ENCODE results near the gene EFCAB12.
A peak's percentile ranks its signal among the peaks of the same experiment; 100 is the strongest.
"Not testable (repeated sequence)": the region's sequence is repeated elsewhere in the genome, so short reads cannot be mapped to it uniquely, and the experiment has no call there.

Gene EFCAB12

DNA sequence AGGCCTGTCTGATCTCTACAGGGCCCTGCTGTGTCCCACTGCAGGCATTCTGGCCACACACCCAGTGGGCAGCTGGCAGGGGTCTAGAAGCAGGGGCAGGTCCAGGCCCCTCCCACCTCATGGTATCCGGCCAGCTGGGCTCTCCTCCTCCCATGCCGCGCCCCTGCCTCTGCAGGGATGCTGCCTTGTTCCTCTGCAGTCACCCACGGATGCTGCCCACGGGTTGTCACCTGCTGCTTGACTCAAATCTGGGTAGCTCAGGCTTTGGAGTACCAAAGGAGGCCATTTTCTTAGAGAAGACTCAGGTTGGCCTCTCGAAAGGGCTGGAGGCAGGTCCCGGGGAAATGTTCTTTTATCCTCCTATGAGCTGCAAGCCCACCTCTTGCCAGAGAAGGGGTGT is 25.0 kb downstream of the EFCAB12 start:
- no peak overlapping the region for H3K4me3 ChIP-seq (ENCODE audit: low read length)
- DNase-seq (ENCODE audit: low read depth, low spot score), result no peak

DNA sequence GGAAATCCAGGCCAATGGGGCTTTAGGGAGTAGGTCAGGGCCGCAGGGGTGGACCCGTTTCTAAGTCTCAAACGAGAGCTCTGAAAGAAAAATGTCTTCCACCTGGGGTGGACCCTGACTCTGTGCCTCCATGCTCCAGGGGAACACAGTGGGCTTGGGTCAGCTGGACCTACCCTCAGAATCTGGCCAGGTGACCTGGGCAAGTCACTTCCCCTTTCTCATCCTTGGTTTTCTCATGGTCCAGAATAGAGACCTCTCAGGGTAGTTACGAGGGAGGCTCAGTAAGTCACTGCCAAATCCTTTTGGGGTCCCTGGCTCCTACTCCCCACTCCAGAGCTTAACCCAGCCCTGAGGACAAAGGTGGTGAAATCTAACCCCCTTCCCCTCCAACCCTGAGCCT is 25.8 kb downstream of the EFCAB12 start:
- H3K4me3 ChIP-seq (ENCODE audit: low read length), result no peak overlapping the region
- DNase-seq (ENCODE audit: low read depth, low spot score), result no peak

DNA sequence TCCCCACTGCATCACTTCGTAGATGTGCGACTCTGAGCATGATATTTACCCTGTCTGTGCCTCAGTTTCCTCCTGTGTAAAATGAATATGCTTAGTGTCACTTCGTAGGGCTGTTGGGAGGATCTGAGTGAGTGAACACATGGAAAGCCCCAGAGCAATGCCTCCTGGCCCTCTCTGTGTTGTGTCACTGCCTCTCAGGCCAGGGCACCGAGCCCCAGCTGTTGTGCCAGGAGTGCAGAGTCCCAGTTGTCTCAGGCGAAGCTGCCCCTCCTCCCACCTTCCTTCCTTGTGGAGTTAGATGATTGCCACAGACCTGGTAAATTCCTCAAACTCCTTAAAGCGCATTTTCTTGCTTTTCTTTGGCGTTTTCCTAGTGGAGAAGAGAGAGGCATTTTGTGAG is 26.2 kb downstream of the EFCAB12 start:
- no peak overlapping the region for H3K4me3 ChIP-seq (ENCODE audit: low read length)
- no peak for DNase-seq (ENCODE audit: low read depth, low spot score)

DNA sequence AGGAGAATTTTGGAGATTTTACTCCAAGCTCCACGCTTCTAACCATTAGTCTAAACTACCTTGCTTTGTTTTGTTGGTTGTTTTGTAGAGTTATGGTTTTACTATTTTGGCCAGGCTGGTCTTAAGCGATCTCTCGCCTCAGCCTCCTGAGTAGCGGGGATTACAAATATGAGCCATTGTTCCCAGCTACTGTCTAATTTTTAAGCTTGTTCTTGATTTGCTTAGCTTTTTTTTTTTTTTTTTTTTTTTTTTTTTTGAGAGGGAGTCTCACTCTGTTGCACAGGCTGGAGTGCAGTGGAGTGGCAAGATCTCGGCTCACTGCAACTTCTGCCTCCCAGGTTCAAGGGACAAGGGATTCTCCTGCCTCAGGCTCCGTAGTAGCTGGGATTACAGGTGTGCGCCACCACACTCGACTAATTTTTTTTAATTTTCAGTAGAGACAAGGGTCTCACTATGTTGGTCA is 28.5 kb downstream of the EFCAB12 start:
- DNase-seq (ENCODE audit: low read depth, low spot score), result no peak
- H3K4me3 ChIP-seq (ENCODE audit: low read length), result peak overlapping the region; percentile 77

GRCh38 chr3:129399145-129399894 is 29.1 kb downstream of the EFCAB12 start:
- DNase-seq (ENCODE audit: low read depth, low spot score), result peak; percentile 94
- H3K4me3 ChIP-seq (ENCODE audit: low read length), result peak overlapping the region; percentile 77

GRCh38 chr3:129398803-129399144 is 29.7 kb downstream of the EFCAB12 start:
- H3K4me3 ChIP-seq (ENCODE audit: low read length), result peak overlapping the region; percentile 77
- DNase-seq (ENCODE audit: low read depth, low spot score), result no peak

DNA sequence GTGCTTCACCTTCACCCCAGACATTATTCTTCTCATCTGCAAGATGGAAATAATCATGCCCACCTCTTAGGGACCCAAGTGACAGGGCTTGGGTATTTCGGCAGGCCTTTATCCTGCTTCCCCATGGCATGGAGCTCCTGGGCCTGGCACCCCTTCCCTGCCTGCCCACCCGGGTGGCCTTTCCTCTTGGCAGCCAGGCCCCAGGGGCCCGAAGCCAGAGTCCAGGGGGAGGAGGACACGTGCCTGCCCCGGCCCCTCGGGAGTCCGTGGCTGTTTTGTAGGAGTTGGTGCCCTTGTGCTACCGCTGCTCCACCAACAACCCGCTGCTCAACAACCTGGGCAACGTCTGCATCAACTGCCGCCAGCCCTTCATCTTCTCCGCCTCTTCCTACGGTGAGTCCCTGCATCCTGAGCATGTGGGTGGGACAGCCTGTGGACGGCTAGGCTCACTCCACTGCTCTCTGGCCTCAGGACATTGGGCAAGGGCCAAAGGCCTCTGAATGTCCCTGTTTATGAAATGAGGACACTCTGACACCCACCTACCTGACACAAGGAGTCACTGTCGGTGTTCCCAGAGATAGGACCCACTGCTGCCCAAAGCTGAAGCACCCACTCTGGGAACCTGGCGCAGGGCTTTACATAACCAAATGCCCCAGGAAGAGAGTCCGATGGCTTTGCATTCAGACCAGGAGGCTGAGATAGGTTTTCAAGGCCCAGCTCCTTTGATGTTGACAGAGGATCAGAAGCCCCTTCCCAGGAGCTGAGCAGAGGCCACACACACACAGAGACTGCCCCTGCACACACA is 34.5 kb downstream of the EFCAB12 start:
- H3K4me3 ChIP-seq (ENCODE audit: low read length); DNase-seq (ENCODE audit: low read depth, low spot score): not testable (repeated sequence)

DNA sequence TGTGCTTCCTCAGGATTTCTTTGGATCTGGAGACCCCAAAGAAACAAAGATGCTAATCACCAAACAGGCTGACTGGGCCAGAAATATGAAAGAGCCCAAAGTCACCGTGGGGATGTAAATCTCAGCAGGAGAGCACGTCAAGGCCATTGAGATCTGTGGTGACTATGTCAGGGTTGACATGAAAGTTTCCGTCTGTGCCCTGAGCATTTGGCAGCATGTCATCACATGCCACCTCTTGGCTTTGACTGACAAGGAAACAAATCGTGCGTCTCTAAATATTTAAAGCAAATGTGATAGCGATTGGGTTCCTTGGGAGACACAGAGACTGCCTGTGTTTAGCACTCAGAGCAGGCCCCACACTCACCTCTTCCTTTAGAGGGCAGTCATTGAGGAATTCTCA is 35.2 kb downstream of the EFCAB12 start:
- no peak for DNase-seq (ENCODE audit: low read depth, low spot score)
- no peak overlapping the region for H3K4me3 ChIP-seq (ENCODE audit: low read length)

GRCh38 chr3:129392106-129392887 is 36.1 kb downstream of the EFCAB12 start:
- H3K4me3 ChIP-seq (ENCODE audit: low read length); DNase-seq (ENCODE audit: low read depth, low spot score): not testable (repeated sequence)

DNA sequence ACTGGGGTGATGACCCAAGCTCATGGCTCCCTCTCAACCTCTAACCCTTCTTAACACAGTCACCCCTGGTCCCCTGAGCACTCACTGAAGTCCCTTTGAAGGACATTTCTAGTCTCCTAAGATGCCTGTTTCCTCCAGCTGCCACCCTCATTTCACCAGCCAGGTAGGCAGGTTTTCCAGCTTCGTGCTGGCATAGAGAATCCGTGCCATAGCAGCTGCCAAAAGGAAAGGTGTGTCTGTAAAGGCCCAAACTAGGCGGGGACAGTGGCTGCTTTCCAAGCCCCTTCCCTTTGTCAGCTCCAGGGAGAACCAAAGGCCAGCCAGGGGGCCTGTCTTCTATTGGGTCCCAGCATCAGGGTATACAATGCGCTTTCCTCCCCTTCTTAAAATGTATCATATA is 36.9 kb downstream of the EFCAB12 start:
- not testable (repeated sequence) for DNase-seq (ENCODE audit: low read depth, low spot score); H3K4me3 ChIP-seq (ENCODE audit: low read length)

GRCh38 chr3:129389572-129389937 is 38.9 kb downstream of the EFCAB12 start:
- no peak overlapping the region for H3K4me3 ChIP-seq (ENCODE audit: low read length)
- no peak for DNase-seq (ENCODE audit: low read depth, low spot score)

DNA sequence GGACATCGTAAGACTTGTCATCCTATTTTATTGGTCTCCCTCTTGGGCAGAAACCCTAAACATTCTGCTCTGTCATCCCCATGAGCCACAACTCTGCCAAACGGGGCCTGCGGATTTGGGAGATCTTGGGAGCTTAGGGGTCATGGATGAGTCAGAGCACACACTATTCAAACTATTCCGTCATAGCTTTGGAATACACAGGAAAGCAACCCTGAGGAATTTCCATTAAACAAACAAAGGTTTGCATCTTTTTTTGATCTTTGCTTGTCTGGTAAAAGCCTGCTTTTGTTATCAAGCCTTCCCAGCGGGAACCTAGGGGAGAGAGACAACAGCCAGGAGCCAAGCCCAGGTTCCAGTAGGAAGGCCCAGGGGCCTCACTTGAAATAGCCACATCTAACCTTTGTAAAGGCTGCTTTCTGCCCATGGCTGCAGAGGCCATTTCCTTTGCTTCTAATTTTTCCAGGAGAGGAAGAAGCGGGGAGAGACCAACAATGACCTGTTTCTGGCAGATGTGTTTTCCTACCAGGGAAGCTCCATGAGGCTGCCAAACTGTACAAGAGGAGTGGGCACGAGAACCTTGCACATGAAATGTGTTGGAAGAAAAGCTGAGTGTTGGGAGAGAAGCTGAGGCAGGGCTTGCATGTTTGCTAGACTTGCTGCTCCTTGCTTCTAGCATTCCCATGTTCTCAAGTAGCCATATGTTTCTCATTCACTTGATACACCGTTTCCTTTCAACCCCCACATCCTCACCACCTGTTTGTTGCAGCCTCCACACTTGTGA is 39.5 kb downstream of the EFCAB12 start:
- DNase-seq (ENCODE audit: low read depth, low spot score); H3K4me3 ChIP-seq (ENCODE audit: low read length): not testable (repeated sequence)

DNA sequence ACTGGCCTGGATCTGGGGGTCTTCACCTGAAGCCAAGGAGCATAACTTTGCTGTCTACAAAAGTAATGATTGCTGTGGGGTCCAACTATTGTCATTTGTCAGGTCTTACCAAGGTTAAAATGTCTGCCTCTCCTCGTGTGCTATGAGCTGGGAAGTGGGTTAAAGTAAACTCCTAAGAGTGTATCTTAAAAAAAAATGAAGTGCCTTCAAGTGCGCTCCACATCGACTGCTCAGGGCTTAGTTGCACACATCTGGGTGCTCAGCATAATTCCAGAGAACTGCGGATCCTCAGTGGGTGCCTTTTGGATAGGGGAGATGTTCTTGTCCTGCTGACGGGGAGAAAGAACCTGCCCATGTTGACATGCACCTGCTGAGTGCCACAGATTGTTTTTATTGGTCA is 40.9 kb downstream of the EFCAB12 start:
- no peak overlapping the region for H3K4me3 ChIP-seq (ENCODE audit: low read length)
- DNase-seq (ENCODE audit: low read depth, low spot score), result no peak

DNA sequence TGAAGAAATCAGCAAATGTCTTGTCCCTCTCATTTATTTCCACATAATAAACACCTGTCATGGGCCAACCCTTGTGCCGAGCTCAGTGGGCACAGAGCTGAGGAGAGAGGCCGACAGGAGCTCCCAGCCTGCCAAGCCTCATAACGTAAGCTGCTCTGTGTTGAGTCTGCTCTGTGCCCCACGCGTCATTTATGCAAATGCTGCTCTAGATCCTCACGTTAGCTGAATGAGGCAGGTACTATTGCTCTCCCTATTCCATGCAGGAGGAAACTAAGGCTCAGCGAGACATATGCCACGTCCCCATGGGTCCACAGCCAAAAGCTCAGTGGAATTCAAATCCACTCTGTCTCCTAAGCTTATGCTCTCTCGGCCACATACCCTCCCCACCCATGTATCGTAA is 41.5 kb downstream of the EFCAB12 start:
- DNase-seq (ENCODE audit: low read depth, low spot score), result no peak
- no peak overlapping the region for H3K4me3 ChIP-seq (ENCODE audit: low read length)

GRCh38 chr3:129385507-129385906 is 42.9 kb downstream of the EFCAB12 start:
- H3K4me3 ChIP-seq (ENCODE audit: low read length); DNase-seq (ENCODE audit: low read depth, low spot score): not testable (repeated sequence)

- DNase-seq (ENCODE audit: low read depth, low spot score), result no peak
- no peak overlapping the region for H3K4me3 ChIP-seq (ENCODE audit: low read length)
Measured at GRCh38 chr3:129384594-129385323, 43.7 kb downstream of the EFCAB12 start.

DNA sequence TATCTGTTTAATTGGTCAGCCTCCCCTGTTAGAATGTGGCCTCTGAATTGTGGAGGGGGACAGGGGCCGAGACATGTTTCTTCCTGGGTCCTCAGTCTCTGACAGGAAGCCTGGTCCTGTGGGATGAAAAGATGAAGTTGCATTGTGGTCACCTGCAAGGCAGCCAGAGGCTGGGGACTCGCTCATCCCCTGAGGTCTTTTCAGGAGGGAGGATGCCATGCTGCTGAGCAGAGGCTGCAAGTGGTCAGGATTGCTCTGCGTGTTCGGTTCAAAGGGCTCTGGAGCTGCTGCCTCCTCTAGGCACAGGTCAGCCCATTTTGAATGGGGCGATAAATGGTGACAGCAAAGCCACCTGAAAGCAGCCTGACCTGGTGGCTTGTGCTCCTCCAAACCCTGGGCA is 44.3 kb downstream of the EFCAB12 start:
- not testable (repeated sequence) for DNase-seq (ENCODE audit: low read depth, low spot score); H3K4me3 ChIP-seq (ENCODE audit: low read length)

GRCh38 chr3:129383292-129383860 is 45.1 kb downstream of the EFCAB12 start:
- H3K4me3 ChIP-seq (ENCODE audit: low read length), result no peak overlapping the region
- DNase-seq (ENCODE audit: low read depth, low spot score), result peak; percentile 49
